GM12801 (cell line): ENCODE results near the gene GPR137B.

Experiments
- CTCF ChIP-seq: IDR thresholded peaks from one replicate; pipeline ENCODE4 v1.5.1; 2011; ENCODE audit warnings: control low read depth; ENCODE audit not compliant: insufficient read length; ENCODE audit errors: extremely low read depth

The GPR137B gene

GRCh38 chr1:236101233-236102200 is 40.8 kb upstream of the GPR137B start:
- no peak for TF ChIP-seq CTCF

- TF ChIP-seq CTCF: no peak
Observed at GRCh38 chr1:236102611-236103010, 39.7 kb upstream of the GPR137B start.

- no peak for TF ChIP-seq CTCF
Observed at GRCh38 chr1:236103059-236103458, 39.3 kb upstream of the GPR137B start.

- TF ChIP-seq CTCF: no peak
Observed at GRCh38 chr1:236103646-236104218, 38.6 kb upstream of the GPR137B start.

GRCh38 chr1:236107121-236107907 is 35.0 kb upstream of the GPR137B start:
- TF ChIP-seq CTCF: no peak

GRCh38 chr1:236108027-236108648 is 34.2 kb upstream of the GPR137B start:
- TF ChIP-seq CTCF: no peak

- no peak for TF ChIP-seq CTCF
Observed at GRCh38 chr1:236110137-236110536, 32.2 kb upstream of the GPR137B start.
